Measurements from ENCODE around the gene FGD4.

FGD4 gene

DNA sequence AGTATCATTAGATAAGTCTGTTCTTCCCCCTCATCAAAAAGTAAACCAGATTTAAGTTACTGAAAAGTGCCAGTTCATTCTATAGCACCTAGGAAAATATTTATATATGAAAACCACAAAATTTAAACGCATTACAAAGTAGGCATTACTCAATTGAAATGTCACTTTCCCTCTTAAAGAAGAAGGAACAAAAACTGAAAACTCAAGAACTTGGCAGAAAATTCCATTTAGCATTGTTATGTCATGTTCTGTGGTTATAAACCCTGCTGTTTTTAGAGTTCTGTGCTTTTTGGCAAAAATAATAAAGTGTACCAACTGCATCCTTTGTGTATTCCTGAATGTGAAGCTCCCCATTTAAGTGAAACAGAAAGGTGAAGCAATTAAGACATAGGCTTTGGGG lies 3.6 kb downstream of the FGD4 start:
- DNase-seq (ENCODE audit: low read depth in 3 of 3, low spot score in 1 of 3) = no peak

GRCh38 chr12:32407795-32408194 lies 8.4 kb downstream of the FGD4 start:
- DNase-seq (ENCODE audit: low read depth in 3 of 3, low spot score in 1 of 3) = no peak

GRCh38 chr12:32413412-32413811 lies 14.1 kb downstream of the FGD4 start:
- DNase-seq (ENCODE audit: low read depth in 3 of 3, low spot score in 1 of 3) = no peak

- no peak for DNase-seq (ENCODE audit: low read depth in 3 of 3, low spot score in 1 of 3)
Measured at GRCh38 chr12:32418221-32418620, 18.9 kb downstream of the FGD4 start.

GRCh38 chr12:32418903-32419519 lies 19.7 kb downstream of the FGD4 start:
- no peak for DNase-seq (ENCODE audit: low read depth in 3 of 3, low spot score in 1 of 3)

GRCh38 chr12:32419520-32419960 lies 20.2 kb downstream of the FGD4 start:
- no peak for DNase-seq (ENCODE audit: low read depth in 3 of 3, low spot score in 1 of 3)

DNA sequence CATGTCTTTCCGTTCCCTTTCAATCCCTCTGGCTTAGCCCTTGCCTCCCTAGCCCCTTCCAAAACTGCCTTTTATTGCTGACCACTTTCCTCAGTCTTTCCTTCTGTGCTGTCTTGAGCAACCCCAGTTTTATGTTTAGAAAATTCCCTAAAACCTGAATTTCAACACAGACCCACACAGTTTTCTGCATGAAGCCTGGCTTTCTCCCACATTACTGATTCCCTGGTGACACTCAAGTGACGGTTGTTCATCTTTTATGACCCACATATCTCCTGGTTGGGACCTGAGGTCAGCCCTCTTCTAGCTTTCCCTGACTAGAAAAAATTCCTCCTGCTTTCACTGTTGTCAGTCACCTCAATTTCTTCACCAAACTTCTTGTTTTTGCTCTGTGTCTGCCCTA lies 21.0 kb downstream of the FGD4 start:
- DNase-seq (ENCODE audit: low read depth in 3 of 3, low spot score in 1 of 3) = no peak

GRCh38 chr12:32423559-32423958 lies 24.2 kb downstream of the FGD4 start:
- DNase-seq (ENCODE audit: low read depth in 3 of 3, low spot score in 1 of 3) = no peak

- no peak for DNase-seq (ENCODE audit: low read depth in 3 of 3, low spot score in 1 of 3)
Measured at GRCh38 chr12:32431025-32431424, 31.7 kb downstream of the FGD4 start.

DNA sequence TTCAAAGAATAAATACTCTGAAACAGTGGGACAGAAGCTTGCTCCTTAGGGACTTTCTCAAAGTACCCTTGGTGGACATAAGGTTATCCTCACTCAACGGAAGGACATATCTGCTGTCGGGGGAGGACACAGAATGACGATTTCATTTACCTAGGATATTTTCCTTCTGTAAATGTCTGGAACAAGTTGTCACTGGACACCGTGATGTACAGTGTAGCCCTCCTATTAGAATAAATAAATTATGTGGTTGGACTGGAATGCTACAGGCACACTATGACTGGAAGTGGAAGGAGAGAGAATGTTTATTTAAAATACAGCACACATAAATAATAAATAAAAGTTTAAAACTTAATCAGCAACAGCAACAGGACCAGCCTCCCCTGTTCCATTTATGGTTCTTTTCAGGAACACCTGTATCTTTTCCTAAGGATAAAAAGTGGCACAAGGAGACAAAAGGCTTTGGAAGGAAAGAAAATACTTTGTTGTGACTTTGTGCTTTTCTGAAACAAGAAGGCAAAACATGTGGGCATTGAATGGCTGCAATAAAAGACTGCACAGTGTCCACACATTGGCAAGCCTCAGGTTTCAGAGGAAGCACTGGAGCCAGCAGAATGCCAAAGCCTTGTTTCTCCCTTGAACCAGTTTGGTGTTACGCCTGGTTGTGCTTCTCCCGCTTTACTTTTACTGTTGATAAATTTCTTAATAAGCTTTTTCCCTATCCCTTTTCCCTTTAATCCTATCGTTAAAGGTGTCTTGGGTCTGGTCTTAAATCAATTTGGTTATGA lies 36.8 kb downstream of the FGD4 start:
- DNase-seq (ENCODE audit: low read depth in 3 of 3, low spot score in 1 of 3) = no peak

- DNase-seq (ENCODE audit: low read depth in 3 of 3, low spot score in 1 of 3) = no peak
Measured at GRCh38 chr12:32437095-32437515, 37.7 kb downstream of the FGD4 start.

DNA sequence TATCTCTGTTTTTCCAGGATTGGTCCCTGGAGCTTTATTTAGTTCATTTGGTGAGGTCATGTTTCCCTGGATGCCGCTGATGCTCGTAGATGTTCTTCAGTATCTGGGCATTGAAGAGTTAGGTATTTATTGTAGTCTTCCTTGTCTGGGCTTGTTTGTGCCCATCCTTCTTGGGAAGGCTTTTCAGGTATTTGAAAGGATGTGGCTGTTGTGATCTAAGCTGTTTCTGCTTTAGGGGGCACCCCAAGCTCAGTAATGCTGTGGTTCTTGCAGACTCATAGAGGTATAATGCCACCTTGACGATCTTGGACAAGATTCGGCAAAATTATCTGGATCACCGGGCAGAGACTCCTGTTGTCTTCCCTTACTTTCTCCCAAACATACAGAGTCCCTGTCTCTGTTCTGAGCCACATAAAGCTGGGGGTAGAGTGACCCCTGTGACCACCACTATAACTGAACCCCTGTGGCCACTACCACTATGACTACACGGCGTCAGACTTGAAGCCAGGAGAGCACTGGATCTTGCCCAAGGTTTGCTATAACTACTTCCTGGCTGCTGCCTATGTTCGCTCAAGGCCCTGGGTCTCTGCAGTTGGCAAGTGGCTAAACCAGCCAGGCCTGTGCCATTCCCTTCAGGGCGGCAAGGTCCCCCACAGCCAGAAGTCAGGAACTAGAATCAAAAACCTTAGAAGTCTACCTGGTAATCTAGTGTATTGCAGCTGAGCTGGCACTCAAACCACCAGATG lies 40.9 kb downstream of the FGD4 start:
- no peak for DNase-seq (ENCODE audit: low read depth in 3 of 3, low spot score in 1 of 3)

DNA sequence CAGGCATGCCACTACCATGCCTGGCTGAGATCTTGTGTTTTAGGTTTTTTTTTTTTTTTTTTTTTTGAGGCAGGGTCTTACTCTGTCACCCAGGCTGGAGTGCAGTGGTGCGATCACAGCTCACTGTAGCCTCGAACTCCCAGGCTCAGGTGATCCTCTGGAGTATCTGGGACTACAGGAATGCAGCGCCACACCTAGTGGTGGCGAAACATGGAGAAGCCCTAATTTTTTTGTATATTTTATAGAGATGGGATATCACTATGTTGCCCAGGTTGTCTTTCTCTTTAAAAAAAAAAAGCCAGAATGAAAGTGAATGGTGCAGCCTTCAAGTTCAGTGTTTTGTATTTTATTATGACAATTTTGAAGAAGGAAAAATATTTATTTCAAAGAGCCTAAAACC lies 44.1 kb downstream of the FGD4 start:
- DNase-seq (ENCODE audit: low read depth in 3 of 3, low spot score in 1 of 3) = no peak

GRCh38 chr12:32444895-32445294 lies 45.5 kb downstream of the FGD4 start:
- DNase-seq (ENCODE audit: low read depth in 3 of 3, low spot score in 1 of 3) = no peak

GRCh38 chr12:32445356-32445755 lies 46.0 kb downstream of the FGD4 start:
- no peak for DNase-seq (ENCODE audit: low read depth in 3 of 3, low spot score in 1 of 3)

GRCh38 chr12:32446316-32447119 lies 47.2 kb downstream of the FGD4 start:
- DNase-seq (ENCODE audit: low read depth in 3 of 3, low spot score in 1 of 3) = no peak

GRCh38 chr12:32448586-32448985 lies 49.2 kb downstream of the FGD4 start:
- DNase-seq (ENCODE audit: low read depth in 3 of 3, low spot score in 1 of 3) = no peak

DNA sequence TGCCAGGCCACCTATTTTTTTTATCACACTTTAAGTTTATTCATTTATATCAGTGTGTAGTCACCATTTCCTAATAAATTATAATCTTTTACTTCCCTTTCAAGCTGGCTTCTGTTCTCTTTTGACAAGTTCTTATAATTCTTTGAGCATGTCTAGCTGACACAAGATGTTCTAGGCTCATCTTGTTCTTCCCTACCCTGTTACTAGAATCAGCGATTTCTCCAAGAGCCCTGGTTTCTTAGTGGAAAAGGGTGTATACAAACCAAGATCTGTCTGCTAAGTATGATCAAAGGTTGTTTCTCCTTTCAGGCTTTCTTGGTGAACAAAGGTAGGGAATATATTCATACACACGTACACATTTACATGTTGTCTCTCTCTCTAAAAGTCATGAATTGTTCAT lies 51.0 kb downstream of the FGD4 start:
- no peak for DNase-seq (ENCODE audit: low read depth in 3 of 3, low spot score in 1 of 3)

GRCh38 chr12:32450768-32451167 lies 51.4 kb downstream of the FGD4 start:
- DNase-seq (ENCODE audit: low read depth in 3 of 3, low spot score in 1 of 3) = no peak

- no peak for DNase-seq (ENCODE audit: low read depth in 3 of 3, low spot score in 1 of 3)
Measured at GRCh38 chr12:32451816-32452215, 52.5 kb downstream of the FGD4 start.

GRCh38 chr12:32454075-32454474 lies 54.7 kb downstream of the FGD4 start:
- DNase-seq (ENCODE audit: low read depth in 3 of 3, low spot score in 1 of 3) = no peak
